MM.1S (cell line): ENCODE results near the gene PPIF.

Experiments used
- EZH2 ChIP-seq: fragments of 300-600 bp; sonication (generic); optimal IDR thresholded peaks from 2 replicates; pipeline ENCODE3; 2017; ENCODE audit warnings: low read depth, mild to moderate bottlenecking, antibody characterized with exemption, low read length, mixed read lengths
- EZH2phosphoT487 ChIP-seq: fragments of 300-600 bp; sonication (generic); IDR thresholded peaks from 2 replicates; pipeline ENCODE4 v1.6.1; 2018; ENCODE audit warnings: antibody characterized with exemption, low read length
- TF ChIP-seq, protein P1 (sequence below): fragments of 300-600 bp; sonication (generic); IDR thresholded peaks from 2 replicates; pipeline ENCODE4 v1.5.1; 2016; ENCODE audit warnings: antibody characterized with exemption, low read length, mixed read lengths

DNA sequence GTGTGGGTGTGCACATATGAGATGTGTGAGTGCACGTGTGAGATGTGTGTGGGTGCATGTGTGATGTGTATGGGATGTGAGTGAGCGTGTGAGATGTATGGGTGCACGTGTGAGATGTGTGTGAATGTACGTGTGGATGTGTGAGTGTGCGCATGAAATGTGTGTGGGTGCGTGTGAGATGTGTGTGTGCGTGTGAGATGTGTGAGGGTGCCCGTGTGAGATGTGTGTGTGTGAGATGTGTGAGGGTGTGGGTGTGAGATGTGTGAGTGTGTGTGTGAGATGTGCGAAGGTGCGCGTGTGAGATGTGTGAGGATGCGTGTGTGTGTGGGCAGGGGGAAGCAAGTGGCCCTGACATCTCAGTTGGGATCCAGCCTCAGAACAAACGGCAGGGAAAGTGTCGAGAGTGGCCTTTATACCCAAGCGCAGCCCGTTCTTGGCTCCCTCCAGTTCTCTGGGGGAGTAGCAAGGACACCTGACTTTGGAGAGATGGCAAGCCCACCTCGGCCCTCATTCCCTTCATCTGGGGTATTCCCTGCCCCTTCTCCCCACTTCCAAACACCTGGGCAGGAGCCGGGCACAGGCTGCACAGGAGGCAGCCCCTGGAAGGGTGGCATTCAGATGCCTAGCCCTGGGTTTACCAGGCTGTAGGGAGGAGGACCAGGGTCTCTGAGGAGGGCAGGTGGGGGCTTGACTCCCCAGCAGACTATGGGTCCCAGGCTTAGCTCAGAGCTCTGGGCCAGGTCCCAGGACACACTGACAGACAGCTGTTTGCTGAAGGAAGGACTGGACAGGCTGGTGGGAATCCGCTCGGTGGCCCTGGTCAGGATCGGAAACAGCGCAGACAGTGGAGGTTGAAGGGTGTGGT is 31.6 kb downstream of the PPIF start:
- TF ChIP-seq, protein P1, sequence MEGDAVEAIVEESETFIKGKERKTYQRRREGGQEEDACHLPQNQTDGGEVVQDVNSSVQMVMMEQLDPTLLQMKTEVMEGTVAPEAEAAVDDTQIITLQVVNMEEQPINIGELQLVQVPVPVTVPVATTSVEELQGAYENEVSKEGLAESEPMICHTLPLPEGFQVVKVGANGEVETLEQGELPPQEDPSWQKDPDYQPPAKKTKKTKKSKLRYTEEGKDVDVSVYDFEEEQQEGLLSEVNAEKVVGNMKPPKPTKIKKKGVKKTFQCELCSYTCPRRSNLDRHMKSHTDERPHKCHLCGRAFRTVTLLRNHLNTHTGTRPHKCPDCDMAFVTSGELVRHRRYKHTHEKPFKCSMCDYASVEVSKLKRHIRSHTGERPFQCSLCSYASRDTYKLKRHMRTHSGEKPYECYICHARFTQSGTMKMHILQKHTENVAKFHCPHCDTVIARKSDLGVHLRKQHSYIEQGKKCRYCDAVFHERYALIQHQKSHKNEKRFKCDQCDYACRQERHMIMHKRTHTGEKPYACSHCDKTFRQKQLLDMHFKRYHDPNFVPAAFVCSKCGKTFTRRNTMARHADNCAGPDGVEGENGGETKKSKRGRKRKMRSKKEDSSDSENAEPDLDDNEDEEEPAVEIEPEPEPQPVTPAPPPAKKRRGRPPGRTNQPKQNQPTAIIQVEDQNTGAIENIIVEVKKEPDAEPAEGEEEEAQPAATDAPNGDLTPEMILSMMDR = no peak
- TF ChIP-seq EZH2 (no peak), EZH2phosphoT487 (no peak)
